Stimulated activated CD8-positive, alpha-beta memory T cell treated with anti-CD3 and anti-CD28 coated beads, Interleukin-4, amount 100 ng/mL, for 48 hours (primary cell): ENCODE measurements around the gene OR5P2.
"Not testable (repeated sequence)": the region's sequence is repeated elsewhere in the genome, so short reads cannot be mapped to it uniquely, and the experiment has no call there.

Source experiments
- DNase-seq: peaks from one replicate; pipeline ENCODE4 v3.0.0-alpha.2; 2020

OR5P2 gene, protein sequence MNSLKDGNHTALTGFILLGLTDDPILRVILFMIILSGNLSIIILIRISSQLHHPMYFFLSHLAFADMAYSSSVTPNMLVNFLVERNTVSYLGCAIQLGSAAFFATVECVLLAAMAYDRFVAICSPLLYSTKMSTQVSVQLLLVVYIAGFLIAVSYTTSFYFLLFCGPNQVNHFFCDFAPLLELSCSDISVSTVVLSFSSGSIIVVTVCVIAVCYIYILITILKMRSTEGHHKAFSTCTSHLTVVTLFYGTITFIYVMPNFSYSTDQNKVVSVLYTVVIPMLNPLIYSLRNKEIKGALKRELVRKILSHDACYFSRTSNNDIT

DNA sequence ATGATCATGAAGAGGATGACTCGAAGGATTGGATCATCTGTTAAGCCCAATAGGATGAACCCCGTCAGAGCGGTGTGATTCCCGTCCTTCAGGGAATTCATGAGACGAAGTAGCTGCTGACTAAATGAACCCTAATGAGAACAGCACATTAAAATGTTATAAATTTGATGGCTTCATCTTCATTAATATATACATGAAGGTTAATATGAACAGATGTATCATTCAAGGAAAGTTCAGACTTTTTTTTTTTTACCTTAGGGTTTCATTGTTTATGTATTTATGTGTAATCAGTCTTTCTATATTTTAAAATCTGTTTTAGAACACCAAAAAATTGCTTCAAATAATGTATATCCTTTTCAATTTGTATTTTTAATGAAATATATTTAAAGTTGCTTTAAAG is at the start of gene OR5P2:
TSS of gene OR5P2 (minus strand) at position 101 of the 400 bp plus-strand sequence. CDS start at position 101, 0 bp downstream.
- DNase-seq = no peak

DNA sequence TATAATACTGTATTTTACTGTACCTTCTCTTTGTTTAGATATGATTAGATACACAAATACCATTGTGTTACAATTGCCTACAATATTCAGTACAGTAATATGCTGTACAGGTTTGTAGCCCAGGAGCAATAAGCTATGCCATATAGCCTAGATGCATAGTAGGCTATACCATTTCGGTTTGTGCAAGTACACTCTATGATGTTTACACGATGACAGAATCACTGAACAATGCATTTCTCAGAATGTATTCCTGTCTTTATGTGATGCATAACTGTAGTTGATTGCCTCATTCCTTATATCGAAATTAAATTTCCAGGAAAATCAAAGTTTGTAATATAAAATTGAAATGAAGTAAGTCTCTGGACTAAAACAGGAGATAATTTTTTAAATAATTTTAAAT is 49.3 kb upstream of the OR5P2 start:
- no peak for DNase-seq

DNA sequence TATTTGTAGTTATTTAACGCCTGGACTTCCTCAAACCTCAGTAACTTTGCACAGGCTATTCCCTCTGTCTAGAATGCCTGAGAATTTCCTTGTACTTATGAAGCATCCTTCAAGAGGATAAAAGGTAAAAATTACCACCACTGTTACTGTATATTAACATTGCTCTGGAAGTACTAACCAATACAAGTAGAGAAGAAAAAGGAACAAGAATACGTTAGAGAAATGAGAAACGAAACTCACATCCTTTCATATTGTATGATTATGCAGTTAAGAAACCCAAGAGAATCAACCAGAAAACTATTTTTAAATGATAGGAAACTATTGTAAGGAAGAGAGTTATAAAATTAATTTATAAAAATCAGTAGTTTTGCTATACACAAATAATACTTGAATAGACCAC is 48.2 kb upstream of the OR5P2 start:
- DNase-seq = no peak

DNA sequence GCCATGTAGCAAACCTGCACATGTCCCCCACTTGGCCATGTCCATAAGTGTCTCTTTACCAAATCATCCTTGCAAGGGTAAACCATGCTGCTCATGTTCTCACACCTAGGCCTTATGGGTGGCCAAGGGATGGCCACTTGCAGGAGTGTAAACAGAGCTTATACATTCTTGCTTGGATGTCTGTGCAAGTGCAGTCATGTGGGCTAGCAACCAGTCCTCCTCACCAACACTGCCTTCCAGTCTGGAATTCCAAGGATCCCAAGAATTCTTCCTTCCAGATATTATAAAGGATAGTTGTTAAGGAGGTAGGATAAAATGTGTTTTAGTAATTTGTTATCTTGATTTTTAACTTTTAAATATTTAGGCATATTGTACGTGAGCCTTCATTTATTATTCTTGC is 47.8 kb upstream of the OR5P2 start:
- no peak for DNase-seq

DNA sequence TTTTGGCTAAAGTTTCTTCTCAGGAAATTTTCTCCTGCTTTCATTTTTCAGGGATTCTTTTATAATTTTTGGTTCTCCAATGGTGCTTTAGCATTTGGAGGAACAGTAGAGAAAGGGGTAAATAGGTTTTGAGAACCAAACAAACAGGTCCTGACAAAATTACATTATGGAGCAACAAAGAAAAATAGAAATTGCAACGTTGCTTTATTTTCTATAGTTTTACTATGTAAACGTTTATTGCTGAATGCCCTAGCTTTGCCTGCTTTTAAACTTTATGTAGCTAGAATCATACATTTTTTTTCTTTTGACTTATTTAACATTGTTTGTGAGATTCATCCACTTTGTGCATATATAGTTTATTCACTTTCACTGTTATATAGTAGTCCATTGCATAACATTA is 43.8 kb upstream of the OR5P2 start:
- DNase-seq = no peak

DNA sequence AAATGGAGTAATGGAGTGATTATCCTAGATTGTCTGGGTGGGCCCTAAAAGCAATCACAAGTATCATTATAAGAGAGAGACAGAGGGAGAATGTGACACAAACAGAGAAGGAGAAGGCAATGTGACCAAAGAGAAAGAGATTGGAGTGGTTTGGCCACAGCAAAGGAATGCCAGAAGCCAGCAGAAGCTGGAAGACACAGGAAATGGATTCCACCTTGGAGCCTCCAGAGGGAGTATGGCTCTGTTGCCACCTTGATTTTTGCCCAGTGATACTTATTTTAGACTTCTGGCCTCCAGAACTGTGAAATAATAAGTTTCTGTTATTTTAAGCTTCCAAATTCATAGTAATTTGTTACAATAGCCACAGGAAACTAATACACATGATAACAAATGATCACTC is 36.8 kb upstream of the OR5P2 start:
- no peak for DNase-seq

DNA sequence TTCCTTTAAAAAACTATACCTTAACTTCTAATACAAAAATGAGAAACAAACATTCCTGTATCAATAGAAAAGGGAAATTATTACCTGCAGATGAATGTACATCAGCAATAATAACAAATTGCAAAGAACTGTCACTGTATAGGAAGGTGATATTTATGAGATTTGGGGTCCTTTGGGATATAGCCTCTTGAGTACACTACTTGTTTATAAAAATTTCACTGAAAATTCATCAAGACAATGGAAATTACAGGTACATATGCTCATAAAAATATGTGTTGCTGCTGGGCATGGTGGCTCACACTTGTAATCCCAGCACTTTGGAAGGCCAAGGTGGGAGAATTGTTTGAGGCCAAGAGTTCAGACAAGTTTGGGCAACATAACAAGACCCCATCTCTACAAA is 34.0 kb upstream of the OR5P2 start, which contains the start of gene OR5P3:
TSS of gene OR5P3 (minus strand) at position 101 of the 400 bp plus-strand sequence.
- no peak for DNase-seq

DNA sequence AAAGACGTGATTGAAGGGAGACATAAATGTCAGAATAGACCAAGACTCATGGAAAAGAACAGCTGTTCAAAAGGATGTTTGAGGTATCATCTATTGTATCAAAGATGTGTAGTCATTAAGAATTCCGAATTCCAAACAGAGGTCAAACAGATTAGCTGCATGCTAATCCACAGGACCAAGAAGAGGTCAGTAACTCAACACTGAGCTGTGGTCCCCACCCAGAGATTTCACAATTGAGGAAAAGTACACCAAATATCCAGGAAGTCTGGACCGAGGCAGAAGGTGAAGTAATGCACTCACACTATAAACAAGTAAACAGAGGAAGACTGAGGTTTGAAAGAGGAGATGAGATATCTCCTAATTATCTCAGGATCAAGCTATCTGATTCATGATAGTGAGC is 29.6 kb upstream of the OR5P2 start:
- DNase-seq = no peak

DNA sequence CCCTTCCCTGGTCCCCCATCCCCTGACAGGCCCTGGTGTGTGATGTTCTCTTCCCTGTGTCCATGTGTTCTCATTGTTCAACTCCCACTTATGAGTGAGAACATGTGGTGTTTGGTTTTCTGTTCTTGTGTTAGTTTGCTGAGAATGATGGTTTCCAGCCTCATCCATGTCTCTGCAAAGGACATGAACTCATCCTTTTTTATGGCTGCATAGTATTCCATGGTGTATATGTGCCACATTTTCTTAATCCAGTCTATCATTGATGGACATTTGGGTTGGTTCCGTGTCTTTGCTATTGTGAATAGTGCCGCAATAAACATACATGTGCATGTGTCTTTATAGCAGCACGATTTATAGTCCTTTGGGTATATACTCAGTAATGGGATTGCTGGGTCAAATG is 23.7 kb upstream of the OR5P2 start:
- not testable (repeated sequence) for DNase-seq

DNA sequence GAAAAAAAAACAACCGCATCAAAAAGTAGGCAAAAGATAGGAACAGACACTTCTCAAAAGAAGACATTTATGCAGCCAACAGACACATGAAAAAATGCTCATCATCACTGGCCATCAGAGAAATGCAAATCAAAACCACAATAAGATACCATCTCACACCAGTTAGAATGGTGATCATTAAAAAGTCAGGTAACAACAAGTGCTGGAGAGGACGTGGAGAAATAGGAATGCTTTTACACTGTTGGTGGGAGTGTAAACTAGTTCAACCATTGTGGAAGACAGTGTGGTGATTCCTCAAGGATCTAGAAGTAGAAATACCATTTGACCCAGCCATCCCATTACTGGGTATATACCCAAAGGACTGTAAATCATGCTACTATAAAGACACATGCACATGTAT is 18.2 kb upstream of the OR5P2 start:
- DNase-seq = not testable (repeated sequence)

DNA sequence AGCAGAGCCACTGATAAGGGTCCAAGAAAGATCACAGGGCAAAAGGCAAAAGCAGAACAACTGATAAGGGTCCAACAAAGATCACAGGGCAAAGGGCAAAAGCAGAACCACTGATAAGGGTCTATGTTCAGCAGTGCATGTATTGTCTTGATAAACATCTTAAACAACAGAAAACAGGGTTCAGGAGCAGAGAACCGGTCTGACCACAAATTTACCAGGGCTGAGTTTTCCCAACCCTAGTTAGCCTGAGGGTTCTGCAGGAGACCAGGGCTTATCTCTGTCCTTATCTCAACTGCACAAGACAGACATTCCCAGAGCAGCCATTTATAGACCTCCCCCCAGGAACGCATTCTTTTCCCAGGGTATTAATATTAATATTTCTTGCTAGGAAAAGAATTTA is 13.6 kb upstream of the OR5P2 start:
- not testable (repeated sequence) for DNase-seq

DNA sequence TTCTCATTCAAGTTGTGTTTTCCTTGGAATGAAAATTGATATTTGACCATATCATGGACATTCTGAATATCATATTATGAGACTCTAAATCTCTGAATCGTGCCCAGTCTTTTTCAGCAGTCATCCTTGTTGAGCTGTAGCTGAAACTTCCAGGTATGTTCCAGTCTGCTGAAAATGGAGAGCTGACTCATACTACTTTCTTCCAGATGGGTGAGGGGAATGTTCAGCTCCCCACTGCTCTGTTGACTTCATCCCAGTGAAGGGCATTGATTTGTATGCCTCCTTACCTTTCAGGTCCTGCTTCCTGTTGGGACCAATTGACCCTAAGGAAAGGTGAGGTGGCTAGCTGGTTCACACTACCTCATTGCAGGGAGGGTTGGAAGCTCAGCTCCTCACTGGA is 3.5 kb downstream of the OR5P2 start:
- DNase-seq = no peak

DNA sequence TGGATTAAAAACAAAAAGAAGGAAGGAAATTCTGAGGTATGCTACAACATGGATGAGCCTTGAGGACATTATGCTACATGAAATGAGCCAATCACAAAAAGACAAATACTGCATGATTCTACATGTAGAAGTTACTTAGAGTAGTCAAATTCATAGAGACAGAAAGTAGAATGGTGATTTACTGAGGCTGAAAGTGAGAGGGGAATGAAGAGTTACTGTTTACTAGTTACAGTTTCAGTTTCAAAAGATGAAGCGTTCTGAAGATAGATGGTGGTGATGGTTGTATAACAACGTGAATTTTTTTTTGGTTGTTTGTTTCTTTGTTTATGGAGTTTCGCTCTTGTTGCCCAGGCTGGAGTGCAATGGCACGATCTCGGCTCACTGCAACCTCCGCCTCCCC is 9.5 kb downstream of the OR5P2 start:
- DNase-seq = no peak

DNA sequence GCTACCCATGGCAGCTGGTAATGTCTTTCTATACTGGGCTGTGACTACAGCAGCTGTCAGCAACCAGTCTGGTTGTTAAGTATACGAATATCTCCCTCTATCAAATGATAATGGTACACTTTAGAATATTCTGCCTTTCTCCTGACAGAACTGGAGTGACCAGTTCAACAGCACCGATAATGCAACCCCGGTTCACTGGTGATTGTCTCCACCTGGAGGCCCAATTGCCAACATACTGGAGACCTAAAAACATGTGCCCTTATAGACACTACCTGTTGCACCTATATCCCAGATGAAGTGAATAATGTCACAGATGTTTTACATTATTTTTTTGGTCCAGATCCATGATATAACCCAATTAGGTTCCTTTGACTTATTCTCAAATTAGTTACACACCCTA is 21.1 kb downstream of the OR5P2 start:
- DNase-seq = no peak

DNA sequence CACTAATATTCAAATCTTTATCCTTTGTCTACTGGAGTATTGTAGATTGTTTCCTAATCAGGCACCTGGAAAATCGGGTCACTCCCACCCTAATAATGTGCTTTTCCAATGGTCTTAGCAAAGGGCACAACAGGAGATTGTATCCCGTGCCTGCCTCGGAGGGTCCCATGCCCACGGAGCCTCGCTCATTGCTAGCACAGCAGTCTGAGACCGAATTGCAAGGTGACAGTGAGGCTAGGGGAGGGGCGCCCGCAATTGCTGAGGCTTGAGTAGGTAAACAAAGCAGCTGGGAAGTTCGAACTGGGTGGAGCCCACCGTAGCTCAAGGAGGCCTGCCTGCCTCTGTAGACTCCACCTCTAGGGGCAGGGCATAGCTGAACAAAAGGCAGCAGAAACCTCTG is 32.4 kb downstream of the OR5P2 start:
- DNase-seq = not testable (repeated sequence)

DNA sequence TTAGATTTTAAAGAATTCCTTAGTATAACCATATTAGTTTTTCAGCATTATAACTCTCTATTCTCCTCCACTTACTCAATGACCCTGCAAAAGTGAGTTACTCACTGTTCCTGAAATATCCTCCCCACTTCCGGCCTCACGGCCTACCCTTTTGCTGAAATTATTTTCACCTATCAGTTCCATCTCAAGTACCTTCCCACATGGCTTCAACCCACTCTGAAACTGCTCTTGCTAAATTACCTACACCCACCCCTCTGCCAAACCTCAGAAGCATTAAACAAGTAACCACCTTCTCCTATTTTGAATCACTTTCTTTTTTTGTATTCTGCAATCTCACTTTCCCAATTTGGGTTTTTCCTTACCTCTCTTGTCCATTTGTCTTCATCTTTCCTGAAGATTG is 37.7 kb downstream of the OR5P2 start:
- no peak for DNase-seq

DNA sequence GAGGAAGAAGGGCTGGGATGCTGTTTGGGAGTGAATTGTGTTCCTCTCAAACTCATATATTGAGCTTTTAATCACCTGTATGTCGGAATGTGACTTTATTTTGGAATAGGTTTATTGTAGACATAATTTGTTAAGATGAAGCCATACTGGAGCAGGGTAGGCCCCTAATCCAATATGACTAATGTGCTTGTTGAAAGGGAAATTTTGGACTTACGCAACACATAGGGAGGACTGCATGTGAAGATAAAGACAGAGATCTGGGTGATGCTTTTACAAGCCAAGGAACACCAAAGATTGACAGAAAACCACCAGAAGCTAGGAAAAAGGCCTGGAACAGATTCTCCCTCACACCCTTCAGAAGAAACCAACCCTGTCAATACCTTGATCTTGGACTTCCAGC is 47.3 kb downstream of the OR5P2 start:
- DNase-seq = no peak
